ENCODE data around the gene KRTAP4-1. TPM values are rescaled to one million over a fixed set of nuclear protein-coding genes. Genes with fewer than 3 reads are reported as not detected.
"Not testable (repeated sequence)": the region's sequence is repeated elsewhere in the genome, so short reads cannot be mapped to it uniquely, and the experiment has no call there.

Gene KRTAP4-1
- total and polyA plus RNA-seq, 2 donors, result not detected

DNA sequence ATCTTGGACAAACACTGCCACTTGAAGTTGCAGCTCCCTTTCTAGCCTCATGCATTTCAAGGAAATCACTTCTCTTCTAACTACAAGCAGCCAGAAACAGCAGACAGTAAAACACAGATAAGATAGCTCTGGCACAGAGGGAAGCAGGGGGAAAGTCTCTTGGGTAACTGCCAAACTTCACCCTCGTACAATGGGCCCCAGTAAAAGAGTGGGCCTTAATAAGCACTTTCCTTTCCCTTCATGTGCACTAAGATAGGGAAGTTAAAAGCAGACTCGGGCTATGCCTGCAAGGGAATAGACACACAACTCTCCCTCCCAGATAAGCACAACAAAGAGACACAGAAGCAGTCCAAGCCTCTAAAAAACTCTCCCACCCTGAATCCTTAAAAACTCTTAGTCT is 30.9 kb downstream of the KRTAP4-1 start:
- Histone ChIP-seq H3K36me3 (ENCODE audit: insufficient read depth) (no peaks in the 10 kb centered on the region), H3K4me1 (ENCODE audit: insufficient read depth) (no peaks in the 10 kb centered on the region), H3K4me3 (ENCODE audit: low read depth, low read length) (no peak overlapping the region), H3K27ac (ENCODE audit: low read depth) (no peak overlapping the region)
- no peak for DNase-seq (ENCODE audit: extremely low spot score)
- WGBS, result 3% methylated on average over 2 of the region's 2 CpGs

DNA sequence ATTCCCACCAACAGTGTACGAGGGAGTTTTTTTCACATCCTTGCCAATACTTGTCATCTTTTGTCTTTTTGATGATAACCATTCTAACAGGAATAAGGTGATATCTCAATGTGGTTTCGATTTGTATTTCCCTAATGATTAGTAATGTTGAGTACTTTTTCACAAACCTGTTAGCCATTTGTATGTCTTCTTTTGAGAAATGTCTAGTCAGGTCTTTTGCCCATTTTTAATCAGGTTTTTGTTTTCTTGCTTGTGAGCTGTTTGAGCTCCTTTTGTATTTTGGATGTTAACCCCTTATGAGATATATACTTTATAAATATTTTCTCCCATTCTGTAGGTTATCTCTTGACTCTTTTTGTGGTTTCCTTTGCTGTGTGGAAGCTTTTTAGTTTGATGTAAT is 33.2 kb downstream of the KRTAP4-1 start:
- Histone ChIP-seq H3K36me3 (ENCODE audit: insufficient read depth) (no peaks in the 10 kb centered on the region), H3K27ac (ENCODE audit: low read depth) (no peak overlapping the region), H3K4me3 (ENCODE audit: low read depth, low read length) (no peak overlapping the region), H3K4me1 (ENCODE audit: insufficient read depth) (no peaks in the 10 kb centered on the region)
- DNase-seq (ENCODE audit: extremely low spot score), result no peak
- WGBS, result 80% methylated on average over 2 of the region's 2 CpGs

- no peak overlapping the region for H3K27ac ChIP-seq (ENCODE audit: low read depth)
- H3K4me3 ChIP-seq (ENCODE audit: low read depth, low read length), result no peak overlapping the region
- DNase-seq (ENCODE audit: extremely low spot score), result no peak
- no peaks in the 10 kb centered on the region for H3K4me1 ChIP-seq (ENCODE audit: insufficient read depth)
- WGBS, result 79% methylated on average over 4 of the region's 4 CpGs
- no peaks in the 10 kb centered on the region for H3K36me3 ChIP-seq (ENCODE audit: insufficient read depth)
These were observed 34.7 kb downstream of the KRTAP4-1 start for GRCh38 chr17:41150026-41150425.

DNA sequence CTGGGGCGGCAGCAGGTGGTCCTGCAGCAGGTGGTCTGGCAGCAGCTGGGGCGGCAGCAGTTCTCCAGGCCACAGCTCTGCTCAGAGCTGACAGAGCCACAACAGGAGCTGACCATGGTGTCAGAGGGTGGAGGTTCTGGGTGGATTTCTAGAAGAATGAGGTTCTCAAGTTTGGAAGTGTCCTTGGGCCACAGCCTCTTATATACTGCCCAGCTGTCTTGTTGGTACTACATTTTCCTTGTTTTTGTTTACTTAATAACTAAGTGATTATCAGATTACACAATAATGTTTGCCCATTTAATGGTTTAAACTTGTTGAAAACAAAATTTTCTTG is 35.1 kb downstream of the KRTAP4-1 start, which contains the start of gene KRTAP4-5:
TSS of gene KRTAP4-5 (minus strand) at position 174 of the 334 bp plus-strand sequence. CDS start at position 116, 58 bp downstream.
- DNase-seq (ENCODE audit: extremely low spot score), result no peak
- no peaks in the 10 kb centered on the region for H3K4me1 ChIP-seq (ENCODE audit: insufficient read depth)
- 64% methylated on average over 2 of the region's 2 CpGs for WGBS
- H3K36me3 ChIP-seq (ENCODE audit: insufficient read depth), result no peaks in the 10 kb centered on the region
- no peak within 1 kb of the TSS for H3K4me3 ChIP-seq (ENCODE audit: low read depth, low read length)
- H3K27ac ChIP-seq (ENCODE audit: low read depth), result no peak within 1 kb of the TSS

- not testable (repeated sequence) for H3K36me3 ChIP-seq (ENCODE audit: insufficient read depth); H3K4me3 ChIP-seq (ENCODE audit: low read depth, low read length); DNase-seq (ENCODE audit: extremely low spot score); H3K4me1 ChIP-seq (ENCODE audit: insufficient read depth); H3K27ac ChIP-seq (ENCODE audit: low read depth)
- 77% methylated on average over 10 of the region's 10 CpGs for whole genome bisulfite sequencing
These were observed 35.6 kb downstream of the KRTAP4-1 start for GRCh38 chr17:41148971-41149651.

- no peak overlapping the region for H3K27ac ChIP-seq (ENCODE audit: low read depth)
- H3K4me1 ChIP-seq (ENCODE audit: insufficient read depth), result no peaks in the 10 kb centered on the region
- WGBS, result 85% methylated on average over 2 of the region's 2 CpGs
- no peaks in the 10 kb centered on the region for H3K36me3 ChIP-seq (ENCODE audit: insufficient read depth)
- H3K4me3 ChIP-seq (ENCODE audit: low read depth, low read length), result no peak overlapping the region
- DNase-seq (ENCODE audit: extremely low spot score), result no peak
These were observed 37.0 kb downstream of the KRTAP4-1 start for GRCh38 chr17:41147531-41148204.

- Histone ChIP-seq H3K27ac (ENCODE audit: low read depth) (no peak overlapping the region), H3K4me1 (ENCODE audit: insufficient read depth) (no peaks in the 10 kb centered on the region), H3K36me3 (ENCODE audit: insufficient read depth) (no peaks in the 10 kb centered on the region), H3K4me3 (ENCODE audit: low read depth, low read length) (no peak overlapping the region)
- WGBS, result 84% methylated on average over 2 of the region's 2 CpGs
- DNase-seq (ENCODE audit: extremely low spot score), result no peak
These were observed 39.5 kb downstream of the KRTAP4-1 start for GRCh38 chr17:41145261-41145660.

- H3K27ac ChIP-seq (ENCODE audit: low read depth), result no peak overlapping the region
- no peak for DNase-seq (ENCODE audit: extremely low spot score)
- H3K36me3 ChIP-seq (ENCODE audit: insufficient read depth), result no peaks in the 10 kb centered on the region
- H3K4me3 ChIP-seq (ENCODE audit: low read depth, low read length), result no peak overlapping the region
- H3K4me1 ChIP-seq (ENCODE audit: insufficient read depth), result no peaks in the 10 kb centered on the region
- WGBS, result 31% methylated on average over 1 of the region's 1 CpG
These were observed 39.9 kb downstream of the KRTAP4-1 start for GRCh38 chr17:41144846-41145245.

DNA sequence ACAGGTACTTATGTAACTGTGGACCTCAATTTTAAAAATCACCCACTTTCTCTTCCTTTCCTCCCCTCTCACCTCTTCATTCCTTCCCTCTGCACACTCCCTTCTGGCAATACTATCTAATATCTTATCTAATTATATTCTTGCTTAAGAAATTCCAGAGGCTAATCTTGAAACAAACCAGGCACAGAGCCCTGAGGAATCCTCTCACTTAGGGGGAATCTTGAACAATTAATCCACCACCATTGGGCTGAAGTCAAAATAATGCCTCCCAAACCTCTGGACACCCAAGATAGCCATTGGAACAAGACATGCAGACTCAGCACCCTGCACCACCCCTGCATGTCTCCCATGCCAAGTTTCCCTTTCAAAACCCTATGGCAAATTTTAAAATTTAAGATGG is 43.4 kb downstream of the KRTAP4-1 start:
- Histone ChIP-seq H3K27ac (ENCODE audit: low read depth) (no peak overlapping the region), H3K4me3 (ENCODE audit: low read depth, low read length) (no peak overlapping the region), H3K36me3 (ENCODE audit: insufficient read depth) (no peaks in the 10 kb centered on the region), H3K4me1 (ENCODE audit: insufficient read depth) (no peaks in the 10 kb centered on the region)
- DNase-seq (ENCODE audit: extremely low spot score), result no peak

DNA sequence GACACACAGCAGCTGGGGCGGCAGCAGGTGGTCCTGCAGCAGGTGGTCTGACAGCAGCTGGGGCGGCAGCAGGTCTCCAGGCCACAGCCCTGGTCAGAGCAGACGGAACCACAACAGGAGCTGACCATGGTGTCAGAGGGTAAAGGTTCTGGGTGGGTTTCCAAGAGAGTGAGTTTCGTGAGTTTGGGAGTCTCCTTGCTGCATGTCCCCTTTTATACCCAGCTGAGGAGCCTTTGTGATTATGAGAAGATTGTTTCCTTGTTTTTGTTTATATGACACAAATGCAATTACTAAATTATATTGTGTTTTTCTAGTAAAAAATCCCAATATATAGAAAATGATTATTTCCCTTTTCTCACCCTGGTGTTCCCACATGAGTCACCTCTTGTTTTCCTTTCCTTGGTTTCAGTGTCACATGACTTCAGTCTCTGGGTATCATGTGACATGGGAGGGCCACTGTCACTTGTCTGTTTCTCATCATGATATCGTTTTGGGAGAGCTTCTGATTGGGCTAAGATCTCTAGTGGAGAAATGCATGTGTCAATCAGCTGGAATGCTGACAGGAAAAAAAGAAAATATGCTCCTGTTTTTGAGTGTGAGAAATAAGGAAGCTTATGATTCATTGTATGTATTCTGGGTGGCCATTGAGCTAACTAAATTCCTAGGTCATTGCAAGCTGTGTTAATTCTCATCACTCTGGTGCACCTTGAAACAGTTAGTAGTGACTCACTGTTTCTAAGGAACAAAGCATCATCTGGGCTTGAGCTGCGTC is 44.2 kb downstream of the KRTAP4-1 start, which contains the start of gene KRTAP4-6:
TSS of gene KRTAP4-6 (minus strand) at position 185 of the 772 bp plus-strand sequence. CDS start at position 128, 57 bp downstream.
- Histone ChIP-seq H3K36me3 (ENCODE audit: insufficient read depth) (no peaks in the 10 kb centered on the region), H3K27ac (ENCODE audit: low read depth) (no peak within 1 kb of the TSS), H3K4me1 (ENCODE audit: insufficient read depth) (no peaks in the 10 kb centered on the region), H3K4me3 (ENCODE audit: low read depth, low read length) (no peak within 1 kb of the TSS)
- no peak for DNase-seq (ENCODE audit: extremely low spot score)
- WGBS, result 86% methylated on average over 6 of the region's 6 CpGs

GRCh38 chr17:41139865-41140264 is 44.8 kb downstream of the KRTAP4-1 start:
- WGBS, result 92% methylated on average over 12 of the region's 12 CpGs
- not testable (repeated sequence) for DNase-seq (ENCODE audit: extremely low spot score); H3K4me1 ChIP-seq (ENCODE audit: insufficient read depth); H3K27ac ChIP-seq (ENCODE audit: low read depth); H3K4me3 ChIP-seq (ENCODE audit: low read depth, low read length); H3K36me3 ChIP-seq (ENCODE audit: insufficient read depth)
